T-helper 1 cell treated with Interleukin-12 subunit alpha and Interleukin-12 subunit beta and Interleukin-4 antibody, amounts not matched to agents 30 μg/mL and 1 μg/mL, for 36 hours (primary cell): Measurements from ENCODE around the gene MAP7D2.
"Not testable (repeated sequence)": the region's sequence is repeated elsewhere in the genome, so short reads cannot be mapped to it uniquely, and the experiment has no call there.

Source experiments
- H3K27ac Mint-ChIP-seq: one replicate; pipeline ENCODE4 v1.8.0; 2021; ENCODE audit warnings: mild to moderate bottlenecking, mixed read lengths
- H3K27me3 Mint-ChIP-seq: one replicate; pipeline ENCODE4 v1.8.0; 2021; ENCODE audit warnings: low read depth, mixed read lengths
- H3K36me3 Mint-ChIP-seq: one replicate; pipeline ENCODE4 v1.8.0; 2021; ENCODE audit warnings: low read depth, mixed read lengths
- H3K4me1 Mint-ChIP-seq: one replicate; pipeline ENCODE4 v1.8.0; 2021; ENCODE audit warnings: low read depth, mixed read lengths
- H3K4me3 Mint-ChIP-seq: one replicate; pipeline ENCODE4 v1.8.0; 2021; ENCODE audit warnings: mild to moderate bottlenecking, moderate library complexity, mixed read lengths
- H3K9me3 Mint-ChIP-seq: one replicate; pipeline ENCODE4 v1.8.0; 2021; ENCODE audit warnings: mixed read lengths

The MAP7D2 gene

GRCh38 chrX:20116577-20117240 lies at the start of gene MAP7D2:
MAP7D2 (minus strand) TSS chrX:20116907; CDS start chrX:20116879, 28 bp downstream.
- Mint-ChIP-seq H3K27ac (no peak within 1 kb of the TSS), H3K4me1 (peaks cover 8% of the 10 kb centered on the region), H3K4me3 (peak within 1 kb of the TSS; percentile 21), H3K36me3 (no peaks in the 10 kb centered on the region), H3K9me3 (no peaks in the 10 kb centered on the region), H3K27me3 (peaks cover 20% of the 10 kb centered on the region)

- H3K27me3 Mint-ChIP-seq, H3K4me1 Mint-ChIP-seq, H3K9me3 Mint-ChIP-seq, H3K4me3 Mint-ChIP-seq, H3K27ac Mint-ChIP-seq: not testable (repeated sequence)
- peaks cover 35% of the 10 kb centered on the region for H3K36me3 Mint-ChIP-seq
Measured at GRCh38 chrX:20162516-20162915, 45.8 kb upstream of the MAP7D2 start.

- no peaks in the 10 kb centered on the region for H3K27me3 Mint-ChIP-seq
- H3K27ac Mint-ChIP-seq = no peak overlapping the region
- no peaks in the 10 kb centered on the region for H3K9me3 Mint-ChIP-seq
- H3K36me3 Mint-ChIP-seq = peaks cover 37% of the 10 kb centered on the region
- H3K4me3 Mint-ChIP-seq = no peak overlapping the region
- peaks cover 1% of the 10 kb centered on the region for H3K4me1 Mint-ChIP-seq
Measured at GRCh38 chrX:20159797-20160385, 43.2 kb upstream of the MAP7D2 start.

- no peak overlapping the region for H3K27ac Mint-ChIP-seq
- peaks cover 21% of the 10 kb centered on the region for H3K36me3 Mint-ChIP-seq
- H3K4me1 Mint-ChIP-seq = no peaks in the 10 kb centered on the region
- H3K27me3 Mint-ChIP-seq = no peaks in the 10 kb centered on the region
- H3K9me3 Mint-ChIP-seq = no peaks in the 10 kb centered on the region
- no peak overlapping the region for H3K4me3 Mint-ChIP-seq
Measured at GRCh38 chrX:20151689-20152088, 35.0 kb upstream of the MAP7D2 start.

GRCh38 chrX:20149326-20149725 lies 32.6 kb upstream of the MAP7D2 start:
- no peak overlapping the region for H3K4me3 Mint-ChIP-seq
- no peak overlapping the region for H3K27ac Mint-ChIP-seq
- H3K9me3 Mint-ChIP-seq = no peaks in the 10 kb centered on the region
- peaks cover 2% of the 10 kb centered on the region for H3K4me1 Mint-ChIP-seq
- no peaks in the 10 kb centered on the region for H3K27me3 Mint-ChIP-seq
- peaks cover 9% of the 10 kb centered on the region for H3K36me3 Mint-ChIP-seq

- H3K36me3 Mint-ChIP-seq = peaks cover 5% of the 10 kb centered on the region
- no peak overlapping the region for H3K27ac Mint-ChIP-seq
- H3K4me3 Mint-ChIP-seq = no peak overlapping the region
- peaks cover 6% of the 10 kb centered on the region for H3K4me1 Mint-ChIP-seq
- H3K27me3 Mint-ChIP-seq = no peaks in the 10 kb centered on the region
- H3K9me3 Mint-ChIP-seq = no peaks in the 10 kb centered on the region
Measured at GRCh38 chrX:20147561-20147960, 30.9 kb upstream of the MAP7D2 start.

GRCh38 chrX:20144491-20144890 lies 27.8 kb upstream of the MAP7D2 start:
- H3K36me3 Mint-ChIP-seq = peaks cover 5% of the 10 kb centered on the region
- no peaks in the 10 kb centered on the region for H3K27me3 Mint-ChIP-seq
- peaks cover 14% of the 10 kb centered on the region for H3K4me1 Mint-ChIP-seq
- no peak overlapping the region for H3K4me3 Mint-ChIP-seq
- H3K9me3 Mint-ChIP-seq = no peaks in the 10 kb centered on the region
- H3K27ac Mint-ChIP-seq = no peak overlapping the region

GRCh38 chrX:20143561-20143960 lies 26.9 kb upstream of the MAP7D2 start:
- Mint-ChIP-seq H3K4me3 (no peak overlapping the region), H3K4me1 (peaks cover 21% of the 10 kb centered on the region), H3K36me3 (peaks cover 4% of the 10 kb centered on the region), H3K27me3 (no peaks in the 10 kb centered on the region), H3K27ac (no peak overlapping the region), H3K9me3 (no peaks in the 10 kb centered on the region)

GRCh38 chrX:20143111-20143510 lies 26.4 kb upstream of the MAP7D2 start:
- H3K4me1 Mint-ChIP-seq = peaks cover 21% of the 10 kb centered on the region
- peak overlapping the region; percentile 31 for H3K4me3 Mint-ChIP-seq
- H3K27me3 Mint-ChIP-seq = no peaks in the 10 kb centered on the region
- H3K36me3 Mint-ChIP-seq = peaks cover 4% of the 10 kb centered on the region
- no peak overlapping the region for H3K27ac Mint-ChIP-seq
- H3K9me3 Mint-ChIP-seq = no peaks in the 10 kb centered on the region

GRCh38 chrX:20141281-20142220 lies 24.8 kb upstream of the MAP7D2 start, which contains the start of gene EIF1AX:
EIF1AX (minus strand) TSS chrX:20141838; CDS start chrX:20141640, 198 bp downstream.
- H3K27me3 Mint-ChIP-seq = no peaks in the 10 kb centered on the region
- peak within 1 kb of the TSS; percentile 86 for H3K4me3 Mint-ChIP-seq
- H3K9me3 Mint-ChIP-seq = no peaks in the 10 kb centered on the region
- peaks cover 21% of the 10 kb centered on the region for H3K4me1 Mint-ChIP-seq
- H3K36me3 Mint-ChIP-seq = peaks cover 2% of the 10 kb centered on the region
- peak within 1 kb of the TSS; percentile 78 for H3K27ac Mint-ChIP-seq

- peak overlapping the region; percentile 39 for H3K27ac Mint-ChIP-seq
- peaks cover 27% of the 10 kb centered on the region for H3K4me1 Mint-ChIP-seq
- peaks cover 7% of the 10 kb centered on the region for H3K36me3 Mint-ChIP-seq
- H3K4me3 Mint-ChIP-seq = peak overlapping the region; percentile 86
- no peaks in the 10 kb centered on the region for H3K9me3 Mint-ChIP-seq
- no peaks in the 10 kb centered on the region for H3K27me3 Mint-ChIP-seq
Measured at GRCh38 chrX:20140420-20140819, 23.7 kb upstream of the MAP7D2 start.

- H3K36me3 Mint-ChIP-seq = peaks cover 7% of the 10 kb centered on the region
- no peaks in the 10 kb centered on the region for H3K27me3 Mint-ChIP-seq
- peak overlapping the region; percentile 86 for H3K4me3 Mint-ChIP-seq
- no peak overlapping the region for H3K27ac Mint-ChIP-seq
- H3K4me1 Mint-ChIP-seq = peaks cover 27% of the 10 kb centered on the region
- no peaks in the 10 kb centered on the region for H3K9me3 Mint-ChIP-seq
Measured at GRCh38 chrX:20139966-20140365, 23.3 kb upstream of the MAP7D2 start.

GRCh38 chrX:20135944-20136343 lies 19.2 kb upstream of the MAP7D2 start:
- Mint-ChIP-seq H3K4me3 (no peak overlapping the region), H3K27ac (no peak overlapping the region), H3K36me3 (peaks cover 9% of the 10 kb centered on the region), H3K27me3 (no peaks in the 10 kb centered on the region), H3K4me1 (peaks cover 21% of the 10 kb centered on the region), H3K9me3 (no peaks in the 10 kb centered on the region)

- peaks cover 9% of the 10 kb centered on the region for H3K36me3 Mint-ChIP-seq
- no peak overlapping the region for H3K27ac Mint-ChIP-seq
- no peaks in the 10 kb centered on the region for H3K27me3 Mint-ChIP-seq
- H3K9me3 Mint-ChIP-seq = no peaks in the 10 kb centered on the region
- no peak overlapping the region for H3K4me3 Mint-ChIP-seq
- peaks cover 5% of the 10 kb centered on the region for H3K4me1 Mint-ChIP-seq
Measured at GRCh38 chrX:20132666-20133065, 16.0 kb upstream of the MAP7D2 start.
